HepG2 (cell line): ENCODE data around the gene MMD2. TPM values are rescaled to one million over a fixed set of nuclear protein-coding genes. Genes with fewer than 3 reads are reported as not detected.

Experiments
- ATAC-seq: fragments of 200-7000 bp; cut with Tn5 transposase; 3 replicates; pipeline ENCODE4 v1.9.1; 2020; ENCODE audit warnings: mild to moderate bottlenecking, moderate library complexity
- BruUV-seq: library from RNA; stranded (reverse); fragments of 400-500 nt; replicated peaks from 2 replicates; lab custom pipeline; 2021; lab: Mats Ljungman, UMichigan
- CTCF ChIA-PET: fragments of 300-600 bp; formaldehyde crosslinking; extraction: SDS; loops from one replicate; lab custom pipeline; 2021; ENCODE audit warnings: low total read pairs, inconsistent platforms, low intra/inter-chr PET ratio; lab: Yijun Ruan, JAX
- POLR2A ChIA-PET: fragments of 350-600 bp; sonication (Branson Sonifier 250); formaldehyde crosslinking; loops from one replicate; lab custom pipeline; 2020; ENCODE audit warnings: antibody characterized with exemption, inconsistent platforms; lab: Yijun Ruan, JAX
- DNase-seq: peaks from one replicate; pipeline ENCODE4 v3.0.0-alpha.2; 2015; ENCODE audit warnings: low spot score
- FAIRE-seq: peaks from 3 replicates; lab custom pipeline; 2011; peaks lifted over from hg19 to GRCh38; lab: Jason Lieb, UNC
- H2AFZ ChIP-seq: one replicate; pipeline ENCODE4 v1.6.1; 2011; ENCODE audit warnings: low read length, inconsistent platforms
- H3K27ac ChIP-seq: fragments of 300-600 bp; 3 replicates; pipeline ENCODE4 v1.8.0; 2011; ENCODE audit warnings: mixed run types, mild to moderate bottlenecking, mixed read lengths, low read length, inconsistent platforms; ENCODE audit not compliant: insufficient read depth; ENCODE audit errors: extremely low read length
- H3K27me3 ChIP-seq, 2 experiments: fragments of 200-600 bp in 1 of 2; 2 replicates in 1 of 2; 3 replicates in 1 of 2; pipeline versions ENCODE4 v1.6.0 to v1.8.0; 2011; ENCODE audit warnings: low read length in 2 of 2, mild to moderate bottlenecking in 2 of 2, moderate library complexity in 2 of 2, inconsistent platforms in 1 of 2; ENCODE audit not compliant: insufficient read depth in 2 of 2, control insufficient read depth in 1 of 2
- H3K36me3 ChIP-seq, 2 experiments: fragments of 200-600 bp in 1 of 2; replicated peaks in 1 of 2; 2 replicates in 1 of 2; 3 replicates in 1 of 2; pipeline versions ENCODE4 v1.5.1 to v1.8.0; 2011; ENCODE audit warnings: low read length in 2 of 2, inconsistent platforms in 1 of 2; ENCODE audit not compliant: insufficient read depth in 2 of 2, control insufficient read depth in 1 of 2
- H3K4me1 ChIP-seq: 2 replicates; pipeline ENCODE4 v1.5.1; 2012; ENCODE audit warnings: low read length, inconsistent platforms; ENCODE audit not compliant: insufficient read depth
- H3K4me2 ChIP-seq: 2 replicates; pipeline ENCODE4 v1.6.0; 2011; ENCODE audit warnings: low read depth, low read length, inconsistent platforms
- H3K4me3 ChIP-seq, 3 experiments: fragments of 200-600 bp in 1 of 3; sonication (generic), shearing (Covaris generic) in 1 of 3; replicated peaks in 1 of 3; 2 replicates each; pipeline ENCODE4 v1.5.1; 2011 to 2016; ENCODE audit warnings: low read length in 3 of 3, inconsistent platforms in 2 of 3, low read depth in 2 of 3, mild to moderate bottlenecking in 2 of 3, control low read depth in 1 of 3, mixed read lengths in 1 of 3; ENCODE audit not compliant: insufficient read depth in 1 of 3
- H3K79me2 ChIP-seq: one replicate; pipeline ENCODE4 v1.6.1; 2011; ENCODE audit warnings: low read length, inconsistent platforms; ENCODE audit not compliant: insufficient read depth
- H3K9ac ChIP-seq: 2 replicates; pipeline ENCODE4 v1.6.0; 2011; ENCODE audit warnings: mild to moderate bottlenecking, low read depth, low read length, inconsistent platforms; ENCODE audit not compliant: insufficient read depth
- H3K9me3 ChIP-seq: 2 replicates; pipeline ENCODE4 v1.5.1; 2012; ENCODE audit warnings: mild to moderate bottlenecking, low read length
- H4K20me1 ChIP-seq: 2 replicates; pipeline ENCODE4 v1.6.0; 2011; ENCODE audit warnings: inconsistent platforms, mild to moderate bottlenecking, low read length, moderate library complexity; ENCODE audit not compliant: insufficient read depth
- FOXM1 ChIP-seq: sonication (generic); formaldehyde crosslinking; IDR thresholded peaks from 2 replicates; pipeline ENCODE4 v1.5.0; 2020; ENCODE audit warnings: missing genetic modification reagents
- GABPA ChIP-seq, 2 experiments: IDR thresholded peaks; 2 replicates each; pipeline ENCODE4 v1.6.1; 2011 to 2016; ENCODE audit warnings: low read depth in 2 of 2, low read length in 1 of 2, missing biosample characterization in 1 of 2, missing genetic modification characterization in 1 of 2
- GATA4 ChIP-seq: sonication (generic); IDR thresholded peaks from 2 replicates; pipeline ENCODE4 v1.6.1; 2016; ENCODE audit warnings: antibody characterized with exemption, low read depth, borderline replicate concordance
- GPBP1L1 ChIP-seq: sonication (generic); formaldehyde crosslinking; IDR thresholded peaks from 2 replicates; pipeline ENCODE4 v1.5.0; 2020; ENCODE audit warnings: mild to moderate bottlenecking, missing genetic modification reagents
- GZF1 ChIP-seq: sonication (generic); formaldehyde crosslinking; IDR thresholded peaks from 2 replicates; pipeline ENCODE4 v1.5.1; 2020; ENCODE audit warnings: mild to moderate bottlenecking, missing genetic modification reagents
- HOXA5 ChIP-seq: sonication (generic); formaldehyde crosslinking; IDR thresholded peaks from 2 replicates; pipeline ENCODE4 v1.4.0; 2020; ENCODE audit warnings: missing genetic modification reagents
- ZC3H13 ChIP-seq: sonication (generic); formaldehyde crosslinking; IDR thresholded peaks from 2 replicates; pipeline ENCODE4 v1.8.1; 2023; ENCODE audit warnings: mild to moderate bottlenecking, missing genetic modification reagents, moderate library complexity
- ZMYM4 ChIP-seq: sonication (generic); formaldehyde crosslinking; IDR thresholded peaks from 2 replicates; pipeline ENCODE4 v1.8.1; 2023; ENCODE audit warnings: mild to moderate bottlenecking, missing genetic modification reagents
- ZNF136 ChIP-seq: sonication (generic); formaldehyde crosslinking; IDR thresholded peaks from 2 replicates; pipeline ENCODE4 v1.8.1; 2022; ENCODE audit warnings: low read depth, mild to moderate bottlenecking, moderate library complexity, missing genetic modification reagents
- ZNF549 ChIP-seq: sonication (generic); formaldehyde crosslinking; IDR thresholded peaks from 2 replicates; pipeline ENCODE4 v1.5.0; 2020; ENCODE audit warnings: missing genetic modification reagents
- ZNF562 ChIP-seq: sonication (generic); formaldehyde crosslinking; IDR thresholded peaks from 2 replicates; pipeline ENCODE4 v1.8.0; 2022; ENCODE audit warnings: missing genetic modification reagents, borderline replicate concordance
- ZNF879 ChIP-seq: sonication (generic); formaldehyde crosslinking; IDR thresholded peaks from 2 replicates; pipeline ENCODE4 v1.8.1; 2023; ENCODE audit warnings: missing genetic modification reagents
- ZSCAN20 ChIP-seq: sonication (generic); formaldehyde crosslinking; IDR thresholded peaks from 2 replicates; pipeline ENCODE4 v1.4.0; 2020; ENCODE audit warnings: missing genetic modification reagents, mild to moderate bottlenecking, borderline replicate concordance
- WGBS: methylation state at CpG from one replicate; pipeline ENCODE4 v1.1.6; 2017; ENCODE audit warnings: low lambda C conversion rate; 5-methylcytosine and 5-hydroxymethylcytosine counted together
- in situ Hi-C: cut with HindIII; loops from 2 replicates; pipeline ENCODE4 v1.10.0; 2017; ENCODE audit warnings: low pct_unique_long_range_greater_than_20kb; ENCODE audit not compliant: extremely low pct_ligation_motif_present
- intact Hi-C: fragments of 100-400 bp; cut with micrococcal nuclease; formaldehyde crosslinking; loops from one replicate; pipeline ENCODE4 v1.10.0; 2022; ENCODE audit not compliant: unreplicated experiment
- polyA plus RNA-seq, 8 experiments: library from polyadenylated mRNA; depleted of rRNA in 3 of 8; stranded (reverse) in 7 of 8; unstranded in 1 of 8; fragments of >200 nt; fragmentation: Illumina TruSeq in 4 of 8; extraction: Trizol in 4 of 8; gene quantifications; 2 replicates each; pipeline versions ENCODE4 v1.2.1 to v1.2.3, GENCODE V29; 2011 to 2016; ENCODE audit warnings: low read depth in 4 of 8, missing spikeins in 1 of 8, mixed read lengths in 1 of 8; ENCODE audit not compliant: insufficient read depth in 1 of 8
- total RNA-seq, 5 experiments: library from RNA; depleted of rRNA; stranded (reverse); fragments of >200 nt; fragmentation: Illumina TruSeq; extraction: Trizol; gene quantifications; 2 replicates each; pipeline ENCODE4 v1.2.3, GENCODE V29; 2016; ENCODE audit warnings: low read depth in 1 of 5
- TF ChIP-seq, protein P1 (sequence below): sonication (generic); formaldehyde crosslinking; IDR thresholded peaks from 2 replicates; pipeline ENCODE4 v1.4.0; 2020; ENCODE audit warnings: missing genetic modification reagents
- TF ChIP-seq, protein P2 (sequence below): sonication (generic); formaldehyde crosslinking; IDR thresholded peaks from 2 replicates; pipeline ENCODE4 v1.8.1; 2023; ENCODE audit warnings: mild to moderate bottlenecking, missing genetic modification reagents
- TF ChIP-seq, protein P3 (sequence below): sonication (generic); formaldehyde crosslinking; IDR thresholded peaks from 2 replicates; pipeline ENCODE4 v1.8.0; 2022; ENCODE audit warnings: mild to moderate bottlenecking, missing genetic modification reagents, moderate library complexity

MMD2 gene
- total and polyA plus RNA-seq, 2 of the 13 experiments (the other 11 are each of a cell fraction or from before 2014, with no cell fraction given), result not detected

GRCh38 chr7:4928445-4928844 is 30.5 kb downstream of the MMD2 start (continued):
- TF ChIP-seq, protein P1, sequence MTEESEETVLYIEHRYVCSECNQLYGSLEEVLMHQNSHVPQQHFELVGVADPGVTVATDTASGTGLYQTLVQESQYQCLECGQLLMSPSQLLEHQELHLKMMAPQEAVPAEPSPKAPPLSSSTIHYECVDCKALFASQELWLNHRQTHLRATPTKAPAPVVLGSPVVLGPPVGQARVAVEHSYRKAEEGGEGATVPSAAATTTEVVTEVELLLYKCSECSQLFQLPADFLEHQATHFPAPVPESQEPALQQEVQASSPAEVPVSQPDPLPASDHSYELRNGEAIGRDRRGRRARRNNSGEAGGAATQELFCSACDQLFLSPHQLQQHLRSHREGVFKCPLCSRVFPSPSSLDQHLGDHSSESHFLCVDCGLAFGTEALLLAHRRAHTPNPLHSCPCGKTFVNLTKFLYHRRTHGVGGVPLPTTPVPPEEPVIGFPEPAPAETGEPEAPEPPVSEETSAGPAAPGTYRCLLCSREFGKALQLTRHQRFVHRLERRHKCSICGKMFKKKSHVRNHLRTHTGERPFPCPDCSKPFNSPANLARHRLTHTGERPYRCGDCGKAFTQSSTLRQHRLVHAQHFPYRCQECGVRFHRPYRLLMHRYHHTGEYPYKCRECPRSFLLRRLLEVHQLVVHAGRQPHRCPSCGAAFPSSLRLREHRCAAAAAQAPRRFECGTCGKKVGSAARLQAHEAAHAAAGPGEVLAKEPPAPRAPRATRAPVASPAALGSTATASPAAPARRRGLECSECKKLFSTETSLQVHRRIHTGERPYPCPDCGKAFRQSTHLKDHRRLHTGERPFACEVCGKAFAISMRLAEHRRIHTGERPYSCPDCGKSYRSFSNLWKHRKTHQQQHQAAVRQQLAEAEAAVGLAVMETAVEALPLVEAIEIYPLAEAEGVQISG (CRISPR knock-in tag), result no peak
- TF ChIP-seq GATA4 (no peak), ZNF879 (CRISPR knock-in tag) (no peak), ZC3H13 (no peak)

- DNase-seq, result no peak
- TF ChIP-seq GZF1 (CRISPR knock-in tag), result no peak
- no peak for TF ChIP-seq ZNF562 (CRISPR knock-in tag)
- no peak for TF ChIP-seq GPBP1L1 (CRISPR knock-in tag)
- TF ChIP-seq ZNF549, result no peak
- TF ChIP-seq, protein P2, sequence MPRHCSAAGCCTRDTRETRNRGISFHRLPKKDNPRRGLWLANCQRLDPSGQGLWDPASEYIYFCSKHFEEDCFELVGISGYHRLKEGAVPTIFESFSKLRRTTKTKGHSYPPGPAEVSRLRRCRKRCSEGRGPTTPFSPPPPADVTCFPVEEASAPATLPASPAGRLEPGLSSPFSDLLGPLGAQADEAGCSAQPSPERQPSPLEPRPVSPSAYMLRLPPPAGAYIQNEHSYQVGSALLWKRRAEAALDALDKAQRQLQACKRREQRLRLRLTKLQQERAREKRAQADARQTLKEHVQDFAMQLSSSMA (CRISPR knock-in tag), result no peak
- TF ChIP-seq, protein P3, sequence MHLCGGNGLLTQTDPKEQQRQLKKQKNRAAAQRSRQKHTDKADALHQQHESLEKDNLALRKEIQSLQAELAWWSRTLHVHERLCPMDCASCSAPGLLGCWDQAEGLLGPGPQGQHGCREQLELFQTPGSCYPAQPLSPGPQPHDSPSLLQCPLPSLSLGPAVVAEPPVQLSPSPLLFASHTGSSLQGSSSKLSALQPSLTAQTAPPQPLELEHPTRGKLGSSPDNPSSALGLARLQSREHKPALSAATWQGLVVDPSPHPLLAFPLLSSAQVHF (CRISPR knock-in tag), result no peak
- TF ChIP-seq FOXM1 (CRISPR knock-in tag), result no peak
- no peak for TF ChIP-seq ZSCAN20 (CRISPR knock-in tag)
- TF ChIP-seq ZNF136 (CRISPR knock-in tag), result no peak
- no peak for TF ChIP-seq HOXA5
- no peak for TF ChIP-seq ZMYM4 (CRISPR knock-in tag)
- TF ChIP-seq GABPA (IDR thresholded peaks at IDR 0.05; ENCODE audit: low read depth, low read length), result no peak
- TF ChIP-seq GABPA (CRISPR knock-in tag; IDR thresholded peaks at IDR 0.05; ENCODE audit: low read depth), result no peak
- no peak overlapping the region for H3K9ac ChIP-seq
- no peak overlapping the region for H2AFZ ChIP-seq
- intact Hi-C loops (no loop called here), in situ Hi-C loops (no loop called here)
- no peaks in the 10 kb centered on the region for H3K79me2 ChIP-seq
- CTCF ChIA-PET, result no interaction called here
- no peak for FAIRE-seq
- no peak overlapping the region for H3K27ac ChIP-seq
- peaks cover 3 to 7% of the 10 kb centered on the region in 2 experiments; a peak in 2 of 5 replicates for H3K27me3 ChIP-seq
- no peak for ATAC-seq
- no TSS peak for BruUV-seq
- no peak overlapping the region for H3K4me2 ChIP-seq
- H3K36me3 ChIP-seq, result no peaks in the 10 kb centered on the region
- POLR2A ChIA-PET, result no interaction called here
- no peak overlapping the region for H3K4me3 ChIP-seq
- H3K4me1 ChIP-seq, result no peaks in the 10 kb centered on the region
- whole genome bisulfite sequencing, result 44% methylated on average over 10 of the region's 19 CpGs
- H4K20me1 ChIP-seq, result no peaks in the 10 kb centered on the region
- H3K9me3 ChIP-seq, result no peaks in the 10 kb centered on the region
These were observed 38.8 kb downstream of the MMD2 start for GRCh38 chr7:4919969-4920766.
